Mucosa of rectum (tissue), 2 donors: ENCODE results near the gene VWC2.
"Not testable (repeated sequence)": the region's sequence is repeated elsewhere in the genome, so short reads cannot be mapped to it uniquely, and the experiment has no call there.

Experiments
- H3K27ac ChIP-seq, 2 donors: one replicate each; pipeline ENCODE4 v1.7.0; 2013; ENCODE audit warnings: inconsistent platforms in 2 of 2, low read depth in 2 of 2, low read length in 2 of 2
- H3K27me3 ChIP-seq, 2 donors: one replicate each; pipeline ENCODE4 v1.7.0; 2013; ENCODE audit warnings: low read length in 2 of 2; ENCODE audit not compliant: control insufficient read depth in 2 of 2, insufficient read depth in 2 of 2
- H3K36me3 ChIP-seq, 2 donors: one replicate each; pipeline ENCODE4 v1.7.0; 2013; ENCODE audit warnings: low read length in 2 of 2; ENCODE audit not compliant: control insufficient read depth in 2 of 2, insufficient read depth in 2 of 2
- H3K4me1 ChIP-seq, 2 donors: one replicate each; pipeline ENCODE4 v1.7.0; 2013; ENCODE audit warnings: low read length in 2 of 2, mild to moderate bottlenecking in 1 of 2; ENCODE audit not compliant: control insufficient read depth in 2 of 2, insufficient read depth in 2 of 2
- H3K4me3 ChIP-seq, 2 donors: one replicate each; pipeline ENCODE4 v1.7.0; 2013; ENCODE audit warnings: low read length in 2 of 2
- H3K9ac ChIP-seq, 2 donors: one replicate each; pipeline ENCODE4 v1.7.0; 2013; ENCODE audit warnings: low read length in 2 of 2, low read depth in 1 of 2, mild to moderate bottlenecking in 1 of 2
- H3K9me3 ChIP-seq, 2 donors: one replicate each; pipeline ENCODE4 v1.7.0; 2013; ENCODE audit warnings: low read length in 2 of 2; ENCODE audit not compliant: control insufficient read depth in 2 of 2
- donor health status: healthy.
- donor health status: Normal muscosa, but diverticular disease.

The VWC2 gene

DNA sequence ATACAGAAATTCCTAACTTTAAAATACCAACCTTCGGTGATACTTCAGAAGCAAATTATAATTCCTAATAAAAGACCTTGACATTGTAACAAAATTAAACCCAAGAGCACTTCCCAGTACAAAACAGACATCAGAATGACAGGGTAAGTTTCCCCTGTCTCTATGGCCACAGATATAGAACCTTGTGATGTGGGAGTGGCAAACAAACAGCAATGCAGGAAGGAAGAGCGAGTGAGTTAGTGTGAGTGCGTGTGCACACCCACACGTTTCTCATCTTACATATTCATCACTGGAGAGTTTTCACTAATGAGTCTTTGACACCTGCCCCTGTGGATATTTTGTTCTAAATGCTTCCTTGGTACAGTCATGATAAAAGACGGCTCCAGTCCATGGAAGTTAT is 72.2 kb downstream of the VWC2 start:
- H3K36me3 ChIP-seq: no peaks in the 10 kb centered on the region
- no peaks in the 10 kb centered on the region for H3K4me1 ChIP-seq
- H3K27me3 ChIP-seq: no peaks in the 10 kb centered on the region
- no peak overlapping the region for H3K27ac ChIP-seq
- no peak overlapping the region for H3K9ac ChIP-seq
- H3K9me3 ChIP-seq: no peaks in the 10 kb centered on the region
- H3K4me3 ChIP-seq: no peak overlapping the region

DNA sequence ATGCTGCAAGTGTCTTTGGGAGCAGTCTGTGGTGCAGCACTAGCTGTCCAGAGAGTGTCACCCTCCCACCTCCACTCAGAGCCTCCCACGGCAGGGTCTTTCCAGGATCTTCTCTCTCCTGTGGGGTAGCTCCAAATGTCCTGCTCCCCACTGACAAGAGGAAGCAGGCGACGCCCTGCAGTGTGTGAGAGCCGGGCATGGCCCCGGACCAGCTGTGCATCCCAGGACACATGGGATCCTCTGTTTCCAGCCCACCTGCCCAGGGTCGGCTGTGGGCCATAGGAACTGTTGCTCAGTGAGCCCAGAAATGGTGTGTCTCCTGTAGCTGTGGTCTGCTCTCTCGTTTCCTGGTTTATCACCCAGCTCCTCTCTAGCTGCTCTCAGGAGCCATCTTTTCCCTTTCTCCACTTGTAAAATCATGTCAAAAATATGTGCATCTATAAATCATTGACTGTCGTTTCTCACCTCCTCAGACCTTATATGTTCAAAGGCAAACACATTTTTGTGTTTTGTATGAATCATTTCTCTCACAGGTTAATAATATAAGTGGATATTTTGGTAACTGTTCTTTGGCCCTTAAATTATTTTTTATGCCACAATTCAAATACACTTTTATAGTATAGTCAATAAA is 74.9 kb downstream of the VWC2 start:
- H3K36me3 ChIP-seq: no peaks in the 10 kb centered on the region
- no peak overlapping the region for H3K9ac ChIP-seq
- H3K4me1 ChIP-seq: no peaks in the 10 kb centered on the region
- no peaks in the 10 kb centered on the region for H3K27me3 ChIP-seq
- no peak overlapping the region for H3K27ac ChIP-seq
- no peaks in the 10 kb centered on the region for H3K9me3 ChIP-seq
- no peak overlapping the region for H3K4me3 ChIP-seq

DNA sequence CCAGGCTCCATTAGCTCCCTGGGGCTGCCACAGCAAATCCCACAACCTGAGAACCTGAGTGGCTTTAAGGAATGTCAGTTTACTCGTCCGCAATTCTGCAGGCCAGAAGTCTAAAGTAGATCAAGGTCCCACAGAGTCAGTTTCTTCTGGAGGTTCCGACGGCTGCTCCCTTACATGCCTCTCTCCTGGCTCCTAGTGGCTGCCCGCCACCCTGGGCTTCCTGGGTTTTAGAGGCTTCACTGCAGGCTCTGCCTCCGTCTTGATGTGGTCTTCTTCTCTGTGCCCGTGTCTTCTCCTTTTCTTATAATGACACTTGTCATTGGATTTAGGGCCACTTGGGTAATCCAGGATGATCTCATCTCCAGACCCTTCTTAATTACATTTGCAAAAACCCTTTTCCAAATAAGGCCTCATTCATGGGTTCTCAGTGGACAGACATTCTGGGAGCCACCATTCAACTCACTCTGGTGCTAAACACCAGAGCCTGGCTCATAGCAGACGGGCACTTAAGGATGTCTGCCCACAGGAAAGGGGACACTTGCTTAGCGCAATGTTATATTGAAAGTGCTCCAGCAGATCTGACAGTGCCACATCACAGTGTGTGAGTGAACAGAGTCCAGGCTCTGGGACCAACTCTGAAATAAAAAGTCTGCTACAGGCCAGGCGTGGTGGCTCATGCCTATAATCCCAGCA is 77.6 kb downstream of the VWC2 start:
- Histone ChIP-seq H3K4me3 (no peak overlapping the region), H3K27me3 (no peaks in the 10 kb centered on the region), H3K9ac (no peak overlapping the region), H3K4me1 (no peaks in the 10 kb centered on the region), H3K36me3 (no peaks in the 10 kb centered on the region), H3K27ac (no peak overlapping the region), H3K9me3 (no peaks in the 10 kb centered on the region)

DNA sequence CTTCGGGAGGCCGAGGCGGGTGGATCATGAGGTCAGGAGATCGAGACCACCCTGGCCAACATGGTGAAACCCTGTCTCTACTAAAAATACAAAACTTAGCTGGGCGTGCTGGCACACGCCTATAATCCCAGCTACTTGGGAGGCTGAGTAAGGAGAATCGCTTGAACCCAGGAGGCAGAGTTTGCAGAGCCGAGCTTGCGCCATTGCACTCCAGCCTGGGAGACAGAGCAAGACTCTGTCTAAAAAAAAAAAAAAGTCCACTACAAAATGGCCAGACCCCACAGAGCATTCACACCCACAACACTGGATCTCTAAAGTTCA is 78.1 kb downstream of the VWC2 start:
- H3K4me3 ChIP-seq, H3K4me1 ChIP-seq, H3K36me3 ChIP-seq, H3K9ac ChIP-seq, H3K27ac ChIP-seq, H3K9me3 ChIP-seq, H3K27me3 ChIP-seq: not testable (repeated sequence)

DNA sequence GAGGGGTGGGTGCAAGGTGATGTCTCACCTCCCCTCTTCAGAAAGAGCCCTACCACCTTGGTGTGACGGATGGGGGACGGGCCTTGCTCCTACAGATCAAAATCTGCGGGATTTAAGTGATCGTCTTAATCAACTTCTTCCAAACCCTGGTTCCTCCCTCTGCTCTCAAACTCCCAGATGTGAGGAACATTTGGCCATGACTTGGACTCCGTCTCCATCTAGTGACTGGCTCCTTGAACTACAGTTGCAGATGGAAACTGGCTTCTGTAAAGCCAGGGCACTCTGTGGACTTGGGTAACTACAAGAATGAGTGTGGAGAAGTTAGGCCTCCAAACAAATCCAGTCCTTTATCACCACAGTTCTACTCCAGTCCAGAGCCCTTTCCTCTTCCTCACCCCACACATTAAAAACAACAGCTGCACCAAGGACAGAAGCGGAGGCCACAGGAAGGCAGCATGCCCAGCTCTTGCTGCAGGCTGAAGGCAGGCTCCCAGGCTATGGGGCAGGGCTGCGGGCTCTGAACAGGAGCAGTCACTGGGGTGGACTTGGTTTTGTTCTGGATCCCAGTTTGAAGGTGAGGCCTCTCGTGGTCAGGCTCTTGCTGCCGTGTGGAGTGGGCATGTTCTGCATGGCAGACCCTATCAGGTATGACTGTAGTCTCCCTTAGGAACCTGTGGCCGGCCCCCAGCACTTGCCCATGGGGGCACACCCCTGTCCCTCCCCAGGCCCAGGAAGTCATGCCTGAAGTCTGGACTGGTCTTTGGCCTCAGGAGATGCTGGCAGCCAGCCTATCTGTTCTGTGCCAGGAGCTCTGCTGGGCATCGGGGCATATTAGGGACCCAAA is 79.4 kb downstream of the VWC2 start:
- Histone ChIP-seq H3K27me3 (no peaks in the 10 kb centered on the region), H3K4me3 (no peak overlapping the region), H3K9ac (no peak overlapping the region), H3K4me1 (no peaks in the 10 kb centered on the region), H3K27ac (no peak overlapping the region), H3K36me3 (no peaks in the 10 kb centered on the region), H3K9me3 (no peaks in the 10 kb centered on the region)

DNA sequence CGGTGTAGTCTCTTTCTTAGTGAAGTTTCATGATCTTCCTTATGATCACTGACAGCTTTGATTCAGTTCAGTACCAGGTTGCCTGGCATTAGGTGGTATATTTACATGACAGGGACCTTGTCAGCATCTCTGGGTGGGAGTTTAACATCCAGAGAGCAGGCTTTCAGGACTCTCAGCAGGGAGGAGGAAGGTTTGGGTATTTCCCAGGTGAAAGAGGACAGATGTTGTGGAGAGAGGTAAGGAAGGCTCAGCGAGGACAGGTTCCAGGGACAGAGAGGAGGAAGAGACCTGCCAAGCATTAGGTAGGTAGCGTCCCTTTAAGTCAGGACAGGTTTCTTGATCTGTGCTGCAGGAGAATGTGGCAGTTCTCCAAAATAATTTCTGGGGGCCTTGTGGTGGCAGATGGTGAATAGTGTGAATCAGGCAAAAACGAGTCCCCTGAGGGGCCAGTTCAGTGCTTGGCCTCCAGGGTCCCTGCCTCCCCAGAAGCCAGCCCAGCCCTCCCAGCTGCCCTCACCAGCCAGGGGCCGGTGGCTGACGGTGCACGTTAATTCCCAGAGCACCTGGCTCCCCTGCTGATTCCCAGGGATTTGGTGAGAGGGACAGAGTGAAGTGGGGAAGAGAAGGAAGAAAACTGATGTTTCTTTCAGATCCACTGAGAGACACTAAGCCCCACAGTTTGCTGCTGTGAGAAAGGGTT is 82.0 kb downstream of the VWC2 start:
- no peaks in the 10 kb centered on the region for H3K36me3 ChIP-seq
- no peaks in the 10 kb centered on the region for H3K27me3 ChIP-seq
- no peaks in the 10 kb centered on the region for H3K9me3 ChIP-seq
- H3K4me1 ChIP-seq: no peaks in the 10 kb centered on the region
- H3K9ac ChIP-seq: no peak overlapping the region
- H3K4me3 ChIP-seq: no peak overlapping the region
- no peak overlapping the region for H3K27ac ChIP-seq

DNA sequence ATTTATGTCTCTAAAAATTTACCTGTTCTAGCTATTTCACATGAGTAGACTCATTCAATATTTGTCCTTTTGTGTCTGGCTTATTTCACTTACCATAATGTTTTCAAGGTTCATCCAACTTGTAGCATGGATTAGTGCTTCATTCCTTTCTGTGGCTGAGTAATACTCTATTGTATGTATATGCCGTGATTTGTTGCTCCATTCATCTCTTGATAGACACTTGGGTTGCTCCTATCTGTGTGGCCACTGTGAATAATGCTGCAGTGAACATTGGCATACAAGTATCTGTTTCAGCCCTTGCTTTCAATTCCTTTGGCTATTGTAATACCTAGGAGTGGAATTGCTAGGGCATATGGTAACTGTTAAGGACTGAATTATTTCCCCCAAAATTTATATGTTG is 86.9 kb downstream of the VWC2 start:
- H3K4me3 ChIP-seq: no peak overlapping the region
- H3K9ac ChIP-seq: no peak overlapping the region
- H3K4me1 ChIP-seq: no peaks in the 10 kb centered on the region
- no peak overlapping the region for H3K27ac ChIP-seq
- no peaks in the 10 kb centered on the region for H3K36me3 ChIP-seq
- no peaks in the 10 kb centered on the region for H3K27me3 ChIP-seq
- H3K9me3 ChIP-seq: no peaks in the 10 kb centered on the region

DNA sequence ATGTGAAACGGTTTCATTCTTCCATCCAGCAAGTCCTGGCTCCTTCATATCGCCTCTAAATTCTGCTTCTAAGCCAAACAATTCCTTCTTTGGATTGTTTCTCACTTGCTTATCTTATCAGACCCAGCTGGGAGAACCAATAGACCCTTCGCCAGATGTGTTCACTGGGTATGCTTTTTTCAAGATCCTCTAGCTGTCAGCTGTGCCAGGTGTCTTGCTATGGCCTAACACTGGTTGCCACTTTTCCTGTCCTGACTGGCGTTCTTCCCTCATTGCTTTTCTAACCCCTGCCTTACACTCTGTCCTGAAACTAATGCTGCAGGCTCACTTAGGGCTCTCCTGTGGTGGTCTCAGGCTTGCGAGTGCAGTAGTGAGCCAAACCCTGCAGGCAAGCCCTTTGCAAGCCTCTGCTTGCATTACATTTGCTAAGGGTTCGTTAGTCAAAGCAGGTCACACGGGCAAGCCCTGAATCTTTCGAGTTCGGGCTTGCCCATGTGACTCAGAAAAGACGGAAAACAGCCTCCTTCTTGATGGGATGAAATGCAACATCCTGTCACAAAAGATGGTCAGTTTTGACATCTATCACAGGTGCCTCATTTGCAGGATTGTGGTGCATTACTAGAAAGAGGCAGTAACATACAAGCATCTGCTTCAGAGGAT is 92.8 kb downstream of the VWC2 start:
- Histone ChIP-seq H3K9ac (no peak overlapping the region), H3K4me1 (no peaks in the 10 kb centered on the region), H3K4me3 (no peak overlapping the region), H3K36me3 (no peaks in the 10 kb centered on the region), H3K9me3 (no peaks in the 10 kb centered on the region), H3K27me3 (no peaks in the 10 kb centered on the region), H3K27ac (no peak overlapping the region)

DNA sequence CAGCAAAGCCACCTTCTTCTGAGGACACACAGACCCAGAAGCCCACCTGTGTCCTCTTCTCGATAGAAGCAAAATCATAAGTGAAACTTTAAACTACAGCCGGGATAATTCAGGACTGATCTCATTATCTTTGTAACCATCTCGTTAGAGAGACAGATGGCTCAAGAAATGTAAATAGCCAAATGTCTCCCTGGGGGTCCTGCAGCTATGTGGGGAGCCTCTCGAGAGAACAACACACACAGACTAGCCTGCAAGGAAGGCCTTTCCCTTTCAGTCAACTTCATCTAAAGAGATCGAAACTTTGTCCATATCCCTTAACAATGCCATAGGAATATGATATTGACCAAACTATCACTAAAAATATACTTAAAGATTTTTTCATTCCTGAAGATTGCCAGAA is 93.5 kb downstream of the VWC2 start:
- H3K36me3 ChIP-seq: no peaks in the 10 kb centered on the region
- no peak overlapping the region for H3K27ac ChIP-seq
- no peaks in the 10 kb centered on the region for H3K4me1 ChIP-seq
- no peaks in the 10 kb centered on the region for H3K9me3 ChIP-seq
- no peak overlapping the region for H3K9ac ChIP-seq
- H3K27me3 ChIP-seq: no peaks in the 10 kb centered on the region
- no peak overlapping the region for H3K4me3 ChIP-seq
